Posterior vena cava (tissue), 2 donors: ENCODE data around the gene ITSN1. TPM values are rescaled to one million over a fixed set of nuclear protein-coding genes. Genes with fewer than 3 reads are reported as not detected.

Source experiments
- DNase-seq: peaks from one replicate; pipeline ENCODE4 v3.0.0-alpha.2; 2020; ENCODE audit warnings: low spot score
- intact Hi-C, 2 donors: fragments of 100-400 bp; cut with DNase I; formaldehyde crosslinking; loops; one replicate each; pipeline versions ENCODE4 v1.14.1 to v1.14.2; 2022 to 2023
- total RNA-seq, 2 donors: library from RNA; stranded (reverse); fragmentation: NEBNext Ultra II Directional; extraction: Animal tissue kit (Norgen Biotek cat#: 25700); gene quantifications; one replicate each; pipeline ENCODE4 v1.2.1, GENCODE V29; 2021
- donor health status: DM: yes; HTN: yes; CAD: no.
- donor health status: DM: yes; HTN: yes; CAD: no.

ITSN1 gene
- total RNA-seq, 2 donors from 2014 or later: 60.9 to 73.0 TPM

- no peak for DNase-seq
- intact Hi-C loops: loop anchor here in 1 of 2 donors (10.0 kb wide), 1 partner anchor 57 kb away; no protein-coding TSS in a partner anchor
These were observed 305.3 kb downstream of the ITSN1 start for GRCh38 chr21:33947451-33948095.

- no peak for DNase-seq
- intact Hi-C loops: loop anchor here in 1 of 2 donors (10.0 kb wide), 1 partner anchor 56 kb away; no protein-coding TSS in a partner anchor
These were observed 306.0 kb downstream of the ITSN1 start for GRCh38 chr21:33948096-33948950.

- intact Hi-C loops: loop anchor here in 1 of 2 donors (10.0 kb wide), 1 partner anchor 56 kb away; no protein-coding TSS in a partner anchor
- DNase-seq: no peak
These were observed 306.7 kb downstream of the ITSN1 start for GRCh38 chr21:33948951-33949444.

Other genes with a start within 250 kb of the ITSN1 start
- 10 to 100 TPM; 50.2 to 51.0 TPM for gene IFNGR2, start 239.1 kb upstream of the ITSN1 start, total RNA-seq
- 10 to 100 TPM; 34.2 to 49.1 TPM for gene TMEM50B, start 162.5 kb upstream of the ITSN1 start, total RNA-seq
- gene DNAJC28, start 150.8 kb upstream of the ITSN1 start, total RNA-seq: 1 to 10 TPM; 1.3 to 1.6 TPM
- gene GART, start 100.4 kb upstream of the ITSN1 start, total RNA-seq: 10 to 100 TPM; 52.6 to 57.6 TPM
- 100 to 1,000 TPM; 220 to 221 TPM for gene SON, start 99.5 kb upstream of the ITSN1 start, total RNA-seq
- 1 to 10 TPM; 5.1 to 7.1 TPM for gene DONSON, start 53.8 kb upstream of the ITSN1 start, total RNA-seq
- 10 to 100 TPM; 38.7 to 40.4 TPM for gene CRYZL1, start 760 bp upstream of the ITSN1 start, total RNA-seq